ENCODE measurements around the gene PDE4B.

GRCh38 chr1:65958561-65959350 is 166.1 kb downstream of the PDE4B start:
- no peak for TF ChIP-seq EZH2 (IDR thresholded peaks at IDR 0.05; ENCODE audit: insufficient read depth, low read length)
- peak; percentile 63 for TF ChIP-seq CTCF (IDR thresholded peaks at IDR 0.05; ENCODE audit: insufficient read depth, low read depth, low read length)
